DMS53 treated with DMSO at 0.1 percent for 48 hours (cell line): ENCODE data around the gene ZNF91.
"Not testable (repeated sequence)": the region's sequence is repeated elsewhere in the genome, so short reads cannot be mapped to it uniquely, and the experiment has no call there.

ENCODE experiments used
- DNase-seq: peaks from one replicate; lab custom pipeline; 2025; ENCODE audit not compliant: unreplicated experiment; lab: John Stamatoyannopoulos, UW

Gene ZNF91

GRCh38 chr19:23399443-23399842 lies 4.2 kb upstream of the ZNF91 start:
- no peak for DNase-seq

DNA sequence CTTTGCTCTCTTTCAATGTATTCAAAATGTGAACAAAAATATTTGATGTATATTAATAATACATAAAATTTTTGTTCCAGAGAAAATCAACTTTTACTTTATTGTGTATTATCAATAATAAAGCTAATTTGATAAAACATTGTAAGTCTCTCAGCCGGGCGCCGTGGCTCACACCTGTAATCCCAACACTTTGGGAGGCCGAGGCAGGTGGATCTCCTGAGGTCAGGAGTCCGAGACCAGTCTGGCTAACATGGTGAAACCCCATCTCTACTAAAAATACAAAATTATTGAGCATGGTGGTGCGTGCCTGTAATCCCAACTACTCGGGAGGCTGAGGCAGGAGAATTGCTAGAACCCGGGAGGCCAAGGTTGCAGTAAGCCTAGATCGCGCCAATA lies 449 bp upstream of the ZNF91 start:
- DNase-seq, result not testable (repeated sequence)

- DNase-seq, result no peak
Observed at GRCh38 chr19:23394511-23394910, 760 bp downstream of the ZNF91 start.

DNA sequence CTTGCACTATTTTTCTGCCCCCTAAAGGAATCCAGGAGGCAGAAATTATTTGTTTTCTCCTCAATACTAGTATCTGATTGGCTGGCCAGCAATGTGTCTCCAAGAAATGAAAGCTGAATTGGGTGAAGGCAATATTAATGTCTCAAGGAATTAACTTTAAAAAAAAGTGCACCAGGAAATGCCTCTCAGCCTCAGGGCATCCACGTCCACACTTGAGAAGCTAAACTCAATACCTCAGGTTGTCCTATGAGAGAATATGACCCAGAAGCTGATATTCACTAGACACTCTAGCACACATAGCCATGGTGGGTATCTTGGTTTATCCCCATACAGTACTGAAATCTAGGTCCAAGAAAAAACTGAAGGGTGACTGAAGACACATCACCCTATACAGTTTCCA lies 2.1 kb downstream of the ZNF91 start:
- DNase-seq, result no peak

DNA sequence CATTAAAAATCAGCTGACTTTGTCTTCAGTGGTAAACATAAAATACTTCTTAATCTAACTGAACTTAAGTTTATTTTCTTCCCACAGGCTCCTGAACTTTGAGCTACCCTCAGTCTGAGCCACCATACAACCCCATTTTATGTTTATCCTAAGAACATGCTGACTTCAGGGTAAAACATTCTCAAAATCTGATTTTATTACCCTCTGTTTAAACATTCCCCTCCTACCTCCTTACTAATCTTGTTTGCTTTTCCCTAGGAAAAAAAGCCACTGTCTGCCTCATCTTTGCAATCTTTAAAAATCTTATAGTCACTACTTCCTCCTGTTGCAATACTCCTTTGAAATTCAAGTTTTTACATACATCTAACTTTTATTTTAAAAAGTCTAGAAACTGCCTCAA lies 4.0 kb downstream of the ZNF91 start:
- DNase-seq, result no peak

GRCh38 chr19:23385404-23385803 lies 9.9 kb downstream of the ZNF91 start:
- no peak for DNase-seq

DNA sequence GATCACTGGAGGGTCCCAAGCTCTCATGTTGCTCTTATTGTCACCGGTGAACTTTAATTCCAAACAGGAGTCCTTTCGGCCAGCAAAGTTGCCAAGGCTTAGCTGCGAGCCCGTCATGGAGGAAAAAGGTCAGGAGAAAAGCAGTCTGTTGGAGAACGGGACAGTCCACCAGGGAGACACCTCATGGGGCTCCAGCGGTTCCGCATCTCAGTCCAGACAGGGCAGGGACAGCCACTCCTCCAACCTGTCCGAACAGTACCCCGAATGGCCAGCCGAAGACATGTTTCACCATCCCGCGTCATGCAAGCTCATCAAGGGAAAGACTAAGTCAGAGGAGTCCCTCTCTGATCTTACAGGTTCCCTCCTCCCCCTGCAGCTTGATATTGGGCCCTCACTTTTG lies 10.4 kb downstream of the ZNF91 start:
- DNase-seq, result no peak

DNA sequence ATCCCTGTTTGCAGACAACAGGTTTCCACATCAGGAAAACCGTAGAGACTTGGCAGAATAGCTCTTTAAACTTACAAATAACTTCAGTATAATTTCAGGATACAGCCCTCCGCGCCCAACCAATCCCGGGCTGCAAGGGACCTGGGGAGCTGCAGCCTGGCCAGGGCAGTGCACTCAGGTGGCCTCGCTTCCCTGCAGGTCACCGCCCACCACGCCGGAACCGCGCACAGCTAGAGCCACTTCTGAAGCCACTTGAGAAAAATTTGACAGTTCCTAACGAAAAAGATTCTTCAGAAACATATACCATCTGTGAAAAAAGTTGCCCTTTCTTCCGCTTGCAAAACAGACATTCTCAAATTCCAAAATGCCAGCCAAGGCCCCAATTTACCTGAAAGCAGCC lies 11.1 kb downstream of the ZNF91 start:
- DNase-seq, result no peak

- no peak for DNase-seq
Observed at GRCh38 chr19:23382955-23383354, 12.3 kb downstream of the ZNF91 start.

DNA sequence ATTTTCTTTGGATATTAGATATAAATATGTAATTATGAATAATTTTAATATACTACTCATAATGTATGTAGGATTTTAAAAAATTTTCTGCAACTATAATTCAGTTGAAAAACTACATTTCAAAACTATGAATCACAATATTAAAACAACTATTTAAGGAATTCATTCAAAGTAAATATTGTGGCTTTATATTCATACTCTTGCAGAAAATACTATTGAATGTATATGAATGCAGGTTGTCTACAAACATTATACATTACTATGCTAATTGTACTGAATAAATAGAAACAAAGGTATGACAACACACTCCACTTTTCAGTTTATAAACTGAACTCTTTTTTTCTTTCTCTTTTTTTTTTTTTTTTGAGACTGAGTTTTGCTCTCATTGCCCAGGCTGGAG lies 14.2 kb downstream of the ZNF91 start:
- DNase-seq, result no peak

GRCh38 chr19:23379671-23380070 lies 15.6 kb downstream of the ZNF91 start:
- not testable (repeated sequence) for DNase-seq

- no peak for DNase-seq
Observed at GRCh38 chr19:23378948-23379347, 16.3 kb downstream of the ZNF91 start.

- no peak for DNase-seq
Observed at GRCh38 chr19:23377276-23377675, 18.0 kb downstream of the ZNF91 start.

GRCh38 chr19:23366437-23366836 lies 28.8 kb downstream of the ZNF91 start:
- DNase-seq, result no peak

DNA sequence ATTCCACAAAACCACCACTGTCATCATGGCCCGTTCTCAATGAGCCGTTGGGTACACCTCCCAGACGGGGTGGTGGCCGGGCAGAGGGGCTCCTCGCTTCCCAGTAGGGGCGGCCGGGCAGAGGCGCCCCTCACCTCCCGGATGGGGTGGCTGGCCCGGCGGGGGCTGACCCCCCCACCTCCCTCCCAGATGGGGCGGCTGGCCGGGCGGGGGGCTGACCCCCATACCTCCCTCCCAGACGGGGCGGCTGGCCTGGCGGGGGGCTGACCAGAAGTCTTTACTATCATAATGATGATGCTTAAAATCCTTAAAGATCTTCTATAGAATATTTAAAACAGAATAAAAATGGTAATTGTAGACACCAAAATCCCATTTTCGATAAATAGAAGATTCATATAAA lies 29.2 kb downstream of the ZNF91 start:
- DNase-seq, result not testable (repeated sequence)

- peak; percentile 16 for DNase-seq
Observed at GRCh38 chr19:23365222-23365621, 30.0 kb downstream of the ZNF91 start.

GRCh38 chr19:23361843-23362242 lies 33.4 kb downstream of the ZNF91 start:
- not testable (repeated sequence) for DNase-seq

- DNase-seq, result no peak
Observed at GRCh38 chr19:23351806-23352205, 43.5 kb downstream of the ZNF91 start.

GRCh38 chr19:23346696-23347095 lies 48.6 kb downstream of the ZNF91 start:
- DNase-seq, result no peak

GRCh38 chr19:23345838-23346237 lies 49.4 kb downstream of the ZNF91 start:
- DNase-seq, result no peak

DNA sequence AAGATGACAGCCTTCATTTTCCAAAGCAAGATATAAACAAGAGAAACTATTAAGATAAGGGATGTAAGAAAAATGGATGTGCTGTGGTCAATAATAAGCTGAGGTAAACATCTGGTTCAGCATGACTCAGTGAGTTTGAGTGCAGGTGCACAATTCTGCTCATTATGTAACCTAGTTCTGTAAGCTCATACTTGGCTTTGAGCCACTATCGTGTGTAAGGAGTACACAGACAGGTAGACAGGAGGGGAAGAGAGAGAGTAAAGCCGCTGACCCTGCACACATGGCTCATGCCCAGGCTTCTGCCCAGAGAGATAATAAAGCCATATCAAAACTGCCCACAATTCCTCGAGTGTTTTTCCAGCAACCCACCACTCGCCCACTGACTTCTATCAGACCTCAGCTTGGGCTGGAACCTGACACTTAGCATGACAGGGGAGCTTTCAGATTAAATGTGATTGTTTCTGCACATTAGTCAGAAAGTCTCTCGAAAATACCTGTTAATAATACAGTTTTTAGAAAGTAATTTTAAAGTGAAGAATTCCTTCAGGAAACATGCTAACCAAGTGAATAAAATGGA lies 51.7 kb downstream of the ZNF91 start:
- peak; percentile 83 for DNase-seq

GRCh38 chr19:23328211-23328610 lies 67.1 kb downstream of the ZNF91 start:
- DNase-seq, result no peak

GRCh38 chr19:23321953-23322549 lies 73.2 kb downstream of the ZNF91 start:
- DNase-seq, result no peak
